NCI-H2196 treated with DMSO at 0.1 percent for 48 hours (cell line): ENCODE measurements around the gene RNF138.
"Not testable (repeated sequence)": the region's sequence is repeated elsewhere in the genome, so short reads cannot be mapped to it uniquely, and the experiment has no call there.

Experiments
- DNase-seq: peaks from one replicate; lab custom pipeline; 2025; ENCODE audit not compliant: unreplicated experiment; lab: John Stamatoyannopoulos, UW

The RNF138 gene

GRCh38 chr18:32167980-32168730 is 76.5 kb downstream of the RNF138 start:
- peak; percentile 8 for DNase-seq

DNA sequence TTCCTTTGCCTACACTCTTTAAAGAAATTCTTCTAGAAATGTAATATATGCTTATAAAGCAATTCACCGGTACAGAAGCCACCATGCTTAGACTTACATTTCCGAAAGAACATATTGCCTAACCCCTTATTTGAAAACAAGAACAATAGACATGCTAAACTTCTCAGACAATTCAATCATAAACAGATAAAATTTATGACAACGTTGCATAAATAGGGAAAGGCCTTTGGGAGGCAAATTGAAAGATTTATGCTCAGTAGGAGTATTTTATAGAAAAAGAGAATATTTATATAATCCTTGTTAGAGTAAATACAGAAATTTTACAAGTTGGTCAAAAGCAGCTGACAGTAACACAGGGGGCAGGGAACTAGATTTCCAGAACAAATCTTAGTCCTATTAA is 82.0 kb downstream of the RNF138 start:
- no peak for DNase-seq

GRCh38 chr18:32174719-32175118 is 83.0 kb downstream of the RNF138 start:
- DNase-seq, result no peak

GRCh38 chr18:32175265-32175664 is 83.6 kb downstream of the RNF138 start:
- DNase-seq, result no peak

DNA sequence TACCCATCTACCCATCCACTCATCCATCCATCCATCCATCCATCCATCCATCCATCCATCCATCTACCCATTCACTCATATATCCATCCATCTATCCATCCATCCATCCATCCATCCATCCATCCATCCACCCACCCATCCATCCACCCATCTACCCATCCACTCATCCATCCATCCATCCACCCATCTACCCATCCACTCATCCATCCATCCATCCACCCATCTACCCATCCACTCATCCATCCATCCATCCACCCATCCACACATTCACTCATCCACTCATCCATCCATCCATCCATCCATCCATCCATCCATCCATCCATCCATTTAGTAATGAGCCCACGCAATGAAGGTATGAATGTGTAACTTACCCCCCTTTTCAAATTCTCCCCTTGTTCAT is 85.1 kb downstream of the RNF138 start:
- not testable (repeated sequence) for DNase-seq

GRCh38 chr18:32177530-32177929 is 85.9 kb downstream of the RNF138 start:
- DNase-seq, result peak; percentile 6
